ENCODE measurements around the gene FBXO8.

DNA sequence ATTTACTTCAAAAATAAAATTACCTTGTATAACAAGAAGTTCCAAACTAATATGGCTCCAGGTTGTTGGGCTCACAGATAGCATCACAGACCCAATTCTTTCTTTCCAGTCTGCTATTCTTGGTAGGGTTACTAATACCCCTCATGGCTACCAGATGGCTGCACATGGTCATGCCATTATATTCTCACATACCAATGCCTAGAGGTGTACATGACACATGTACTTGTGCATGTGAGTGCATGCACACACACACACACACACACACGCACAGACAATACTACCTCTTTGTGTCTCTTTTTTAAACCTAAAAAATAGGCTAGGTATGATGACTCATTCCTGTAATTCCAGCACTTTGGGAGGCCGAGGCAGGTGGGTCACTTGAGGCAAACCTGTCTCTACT lies 31.1 kb downstream of the FBXO8 start:
- TF ChIP-seq, protein P1, sequence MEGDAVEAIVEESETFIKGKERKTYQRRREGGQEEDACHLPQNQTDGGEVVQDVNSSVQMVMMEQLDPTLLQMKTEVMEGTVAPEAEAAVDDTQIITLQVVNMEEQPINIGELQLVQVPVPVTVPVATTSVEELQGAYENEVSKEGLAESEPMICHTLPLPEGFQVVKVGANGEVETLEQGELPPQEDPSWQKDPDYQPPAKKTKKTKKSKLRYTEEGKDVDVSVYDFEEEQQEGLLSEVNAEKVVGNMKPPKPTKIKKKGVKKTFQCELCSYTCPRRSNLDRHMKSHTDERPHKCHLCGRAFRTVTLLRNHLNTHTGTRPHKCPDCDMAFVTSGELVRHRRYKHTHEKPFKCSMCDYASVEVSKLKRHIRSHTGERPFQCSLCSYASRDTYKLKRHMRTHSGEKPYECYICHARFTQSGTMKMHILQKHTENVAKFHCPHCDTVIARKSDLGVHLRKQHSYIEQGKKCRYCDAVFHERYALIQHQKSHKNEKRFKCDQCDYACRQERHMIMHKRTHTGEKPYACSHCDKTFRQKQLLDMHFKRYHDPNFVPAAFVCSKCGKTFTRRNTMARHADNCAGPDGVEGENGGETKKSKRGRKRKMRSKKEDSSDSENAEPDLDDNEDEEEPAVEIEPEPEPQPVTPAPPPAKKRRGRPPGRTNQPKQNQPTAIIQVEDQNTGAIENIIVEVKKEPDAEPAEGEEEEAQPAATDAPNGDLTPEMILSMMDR (IDR thresholded peaks at IDR 0.05): no peak
- TF ChIP-seq ZNF232 (CRISPR knock-in tag; IDR thresholded peaks at IDR 0.05) (no peak), FOXP1 (CRISPR knock-in tag; IDR thresholded peaks at IDR 0.05; ENCODE audit: borderline replicate concordance) (no peak), SP1 (CRISPR knock-in tag; conservative IDR thresholded peaks at IDR 0.05) (no peak), MYBL2 (CRISPR knock-in tag; IDR thresholded peaks at IDR 0.05) (no peak), ESRRA (CRISPR knock-in tag; IDR thresholded peaks at IDR 0.05; ENCODE audit: borderline replicate concordance) (no peak), FOXJ3 (CRISPR knock-in tag; IDR thresholded peaks at IDR 0.05; ENCODE audit: borderline replicate concordance) (no peak), ETV6 (CRISPR knock-in tag; IDR thresholded peaks at IDR 0.05) (no peak), RELA (CRISPR knock-in tag; IDR thresholded peaks at IDR 0.05; ENCODE audit: borderline replicate concordance) (no peak), ZNF121 (CRISPR knock-in tag; IDR thresholded peaks at IDR 0.05) (no peak), SMAD3 (CRISPR knock-in tag; IDR thresholded peaks at IDR 0.05; ENCODE audit: borderline replicate concordance) (no peak)
- TF ChIP-seq, protein P2, sequence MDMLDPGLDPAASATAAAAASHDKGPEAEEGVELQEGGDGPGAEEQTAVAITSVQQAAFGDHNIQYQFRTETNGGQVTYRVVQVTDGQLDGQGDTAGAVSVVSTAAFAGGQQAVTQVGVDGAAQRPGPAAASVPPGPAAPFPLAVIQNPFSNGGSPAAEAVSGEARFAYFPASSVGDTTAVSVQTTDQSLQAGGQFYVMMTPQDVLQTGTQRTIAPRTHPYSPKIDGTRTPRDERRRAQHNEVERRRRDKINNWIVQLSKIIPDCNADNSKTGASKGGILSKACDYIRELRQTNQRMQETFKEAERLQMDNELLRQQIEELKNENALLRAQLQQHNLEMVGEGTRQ (CRISPR knock-in tag; IDR thresholded peaks at IDR 0.05): no peak
- TF ChIP-seq, protein P3, sequence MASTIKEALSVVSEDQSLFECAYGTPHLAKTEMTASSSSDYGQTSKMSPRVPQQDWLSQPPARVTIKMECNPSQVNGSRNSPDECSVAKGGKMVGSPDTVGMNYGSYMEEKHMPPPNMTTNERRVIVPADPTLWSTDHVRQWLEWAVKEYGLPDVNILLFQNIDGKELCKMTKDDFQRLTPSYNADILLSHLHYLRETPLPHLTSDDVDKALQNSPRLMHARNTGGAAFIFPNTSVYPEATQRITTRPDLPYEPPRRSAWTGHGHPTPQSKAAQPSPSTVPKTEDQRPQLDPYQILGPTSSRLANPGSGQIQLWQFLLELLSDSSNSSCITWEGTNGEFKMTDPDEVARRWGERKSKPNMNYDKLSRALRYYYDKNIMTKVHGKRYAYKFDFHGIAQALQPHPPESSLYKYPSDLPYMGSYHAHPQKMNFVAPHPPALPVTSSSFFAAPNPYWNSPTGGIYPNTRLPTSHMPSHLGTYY (CRISPR knock-in tag; IDR thresholded peaks at IDR 0.05): no peak
- TF ChIP-seq, protein P4, sequence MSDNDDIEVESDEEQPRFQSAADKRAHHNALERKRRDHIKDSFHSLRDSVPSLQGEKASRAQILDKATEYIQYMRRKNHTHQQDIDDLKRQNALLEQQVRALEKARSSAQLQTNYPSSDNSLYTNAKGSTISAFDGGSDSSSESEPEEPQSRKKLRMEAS (CRISPR knock-in tag; IDR thresholded peaks at IDR 0.05): no peak

Measured in WTC11 (cell line).